Panc1 (cell line): Measurements from ENCODE around the gene PCDHA10.

Source experiments
- CTCF ChIP-seq: fragments of 450-650 bp; IDR thresholded peaks from 2 replicates; pipeline ENCODE4 v1.5.1; 2017; ENCODE audit warnings: mild to moderate bottlenecking
- TCF7L2 ChIP-seq: IDR thresholded peaks from 2 replicates; pipeline ENCODE4 v1.6.1; 2011; ENCODE audit warnings: mild to moderate bottlenecking, low read depth, low read length, inconsistent platforms

GRCh38 chr5:140808889-140809291 is 46.8 kb upstream of the PCDHA10 start:
- TF ChIP-seq CTCF, result no peak
- TF ChIP-seq TCF7L2, result no peak
